HAP-1 (cell line): Measurements from ENCODE around the gene C1QC.
A peak's percentile ranks its signal among the peaks of the same experiment; 100 is the strongest.

ENCODE experiments used
- DNase-seq, 2 experiments: peaks; one replicate each; pipeline ENCODE4 v3.0.0-alpha.2; 2016 to 2020; ENCODE audit warnings: low spot score in 2 of 2
- H3K27me3 ChIP-seq: fragments of 250-450 bp; sonication (Bioruptor Pico); 2 replicates; pipeline ENCODE4 v1.5.1; 2020; ENCODE audit warnings: low read depth, mild to moderate bottlenecking, moderate library complexity
- H3K36me3 ChIP-seq: fragments of 250-450 bp; sonication (Bioruptor Pico); replicated peaks from 2 replicates; pipeline ENCODE4 v1.5.1; 2020; ENCODE audit warnings: mild to moderate bottlenecking
- H3K4me1 ChIP-seq: fragments of 250-450 bp; sonication (Bioruptor Pico); 2 replicates; pipeline ENCODE4 v1.5.1; 2020; ENCODE audit warnings: mild to moderate bottlenecking
- H3K4me3 ChIP-seq: fragments of 250-450 bp; sonication (Bioruptor Pico); 2 replicates; pipeline ENCODE4 v1.5.1; 2020; ENCODE audit warnings: mild to moderate bottlenecking, moderate library complexity
- H3K9me3 ChIP-seq: fragments of 250-450 bp; sonication (Bioruptor Pico); 2 replicates; pipeline ENCODE4 v1.5.1; 2020; ENCODE audit warnings: mild to moderate bottlenecking, moderate library complexity
- in situ Hi-C: fragments of 300-500 bp; cut with MboI; formaldehyde crosslinking; loops from 3 replicates; pipeline ENCODE4 v1.14.3; 2020; ENCODE audit warnings: low sequenced_read_pairs, inconsistent platforms, mixed read lengths

Gene C1QC

DNA sequence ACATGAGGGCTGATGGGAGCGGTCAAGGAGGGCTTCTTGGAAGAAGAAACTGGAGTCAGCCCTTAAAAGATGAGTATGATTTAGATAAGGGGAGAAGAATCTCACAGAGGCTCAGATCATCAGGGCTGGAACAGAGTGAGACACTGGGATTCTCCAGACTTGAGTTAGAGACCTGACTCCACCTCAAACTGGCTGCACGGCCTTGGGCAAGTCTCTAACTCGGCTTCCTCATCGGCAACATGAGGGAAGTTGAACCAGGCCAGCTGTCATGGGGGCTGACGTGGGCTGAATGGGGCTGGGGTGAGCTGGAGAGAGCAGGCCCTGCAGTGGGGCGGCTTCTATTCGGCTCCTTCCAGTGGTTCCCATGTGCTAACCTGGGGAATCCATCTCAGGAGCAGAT lies 2.5 kb downstream of the C1QC start:
- Histone ChIP-seq H3K27me3 (peaks cover 6% of the 10 kb centered on the region), H3K4me3 (no peak overlapping the region), H3K9me3 (no peaks in the 10 kb centered on the region), H3K36me3 (no peaks in the 10 kb centered on the region), H3K4me1 (no peaks in the 10 kb centered on the region)
- in situ Hi-C loops = loop anchor here (5.0 to 10.0 kb wide), 2 partner anchors 229 to 511 kb away; no protein-coding TSS in a partner anchor
- no peak for DNase-seq

DNA sequence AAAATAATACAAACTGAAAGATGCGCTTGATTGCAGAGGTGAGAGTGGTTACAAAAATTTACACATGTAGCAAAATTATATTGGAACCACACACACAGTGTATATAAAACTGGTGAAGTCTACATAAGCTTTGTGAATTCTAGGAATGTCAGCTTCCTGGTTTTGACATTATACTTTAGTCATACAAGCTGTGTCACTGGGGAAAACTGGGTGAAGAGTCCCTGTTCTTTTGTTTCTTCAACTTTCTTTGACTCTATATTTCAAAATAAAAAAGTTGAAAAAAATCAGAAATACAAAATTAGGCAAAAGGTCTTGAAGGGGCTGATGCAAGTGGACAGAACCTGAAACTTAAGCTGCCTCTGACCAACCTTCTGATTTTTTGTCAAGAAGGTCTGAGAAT lies 3.0 kb downstream of the C1QC start:
- Histone ChIP-seq H3K4me3 (no peak overlapping the region), H3K27me3 (peaks cover 6% of the 10 kb centered on the region), H3K36me3 (no peaks in the 10 kb centered on the region), H3K9me3 (no peaks in the 10 kb centered on the region), H3K4me1 (no peaks in the 10 kb centered on the region)
- in situ Hi-C loops = loop anchor here (5.0 to 10.0 kb wide), 2 partner anchors 229 to 512 kb away; no protein-coding TSS in a partner anchor
- no peak for DNase-seq

DNA sequence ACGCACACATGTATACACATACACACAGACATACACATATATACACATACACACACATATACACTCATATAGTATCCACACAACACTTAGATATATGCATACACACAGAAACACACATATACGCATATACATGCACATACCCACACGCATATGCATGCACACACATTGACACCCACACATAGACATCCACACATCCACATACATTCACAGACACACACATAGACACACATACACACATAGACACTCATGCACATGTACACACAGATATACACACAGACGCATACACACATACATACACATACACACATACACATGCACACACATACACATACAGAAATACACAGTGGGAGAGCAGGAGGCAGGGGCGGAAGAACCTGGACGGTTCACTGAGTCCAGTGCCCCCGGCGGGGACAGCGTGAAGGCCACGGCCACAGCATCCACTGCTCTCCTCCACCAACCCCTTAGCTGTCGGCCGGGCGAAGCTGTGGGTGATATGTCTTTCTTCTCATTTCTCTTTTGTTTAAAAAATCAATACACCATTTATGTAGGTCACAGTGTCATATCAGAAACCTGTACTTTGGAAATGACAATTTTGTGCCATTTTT lies 6.8 kb downstream of the C1QC start:
- H3K36me3 ChIP-seq = no peaks in the 10 kb centered on the region
- H3K27me3 ChIP-seq = peaks cover 6% of the 10 kb centered on the region
- no peaks in the 10 kb centered on the region for H3K4me1 ChIP-seq
- no peak for DNase-seq
- in situ Hi-C loops = no loop called here
- H3K9me3 ChIP-seq = no peaks in the 10 kb centered on the region
- no peak overlapping the region for H3K4me3 ChIP-seq

DNA sequence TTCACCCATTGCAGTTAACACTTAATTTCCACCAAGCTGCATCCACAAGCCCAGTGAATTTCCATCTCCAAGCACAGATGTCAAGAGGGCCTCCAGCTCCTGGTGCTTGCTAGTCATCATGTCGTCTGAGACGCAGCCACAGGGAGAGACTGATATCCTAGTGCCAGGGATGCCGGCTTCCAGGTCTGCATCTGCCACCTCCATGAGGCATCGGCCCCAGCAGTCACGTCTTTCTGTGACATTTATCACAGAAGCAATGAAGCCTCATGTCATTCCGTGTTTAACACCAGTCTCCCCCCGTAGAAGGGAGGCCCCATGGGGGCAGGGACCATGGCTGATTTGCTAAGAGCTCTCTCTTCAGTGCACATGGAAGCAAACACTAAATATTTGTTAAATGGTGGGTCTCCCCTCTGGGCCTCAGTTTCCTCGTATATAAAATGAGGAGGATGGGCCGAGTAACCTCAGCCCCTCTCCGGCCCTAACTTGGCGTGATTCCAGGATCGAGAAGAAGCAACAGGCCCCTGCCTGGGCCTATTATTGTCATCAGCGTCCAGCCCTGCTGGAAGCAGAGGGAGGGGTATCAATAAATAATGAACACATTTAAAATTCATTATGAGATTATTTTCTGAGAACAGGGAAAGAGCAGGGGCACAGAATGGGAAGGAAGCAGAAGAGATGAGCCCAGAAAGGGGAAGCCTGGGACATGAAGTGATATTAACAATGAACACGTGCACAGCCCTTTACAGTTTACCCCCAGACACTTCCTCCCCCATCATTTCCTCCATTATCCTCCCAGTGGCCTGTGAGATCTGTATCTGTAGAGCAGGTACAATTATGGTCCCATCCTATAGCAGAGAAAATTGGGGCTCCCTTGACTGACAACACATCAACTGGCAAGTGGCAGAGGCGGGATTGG lies 8.8 kb downstream of the C1QC start:
- DNase-seq = no peak
- Histone ChIP-seq H3K4me3 (no peak overlapping the region), H3K9me3 (no peaks in the 10 kb centered on the region), H3K27me3 (peaks cover 10% of the 10 kb centered on the region), H3K36me3 (no peaks in the 10 kb centered on the region), H3K4me1 (no peaks in the 10 kb centered on the region)
- in situ Hi-C loops = no loop called here

- no peak for DNase-seq
- no peaks in the 10 kb centered on the region for H3K9me3 ChIP-seq
- no peaks in the 10 kb centered on the region for H3K36me3 ChIP-seq
- H3K4me1 ChIP-seq = no peaks in the 10 kb centered on the region
- no peak within 1 kb of the TSS for H3K4me3 ChIP-seq
- in situ Hi-C loops = no loop called here
- peaks cover 13% of the 10 kb centered on the region for H3K27me3 ChIP-seq
Observed at GRCh38 chr1:22652881-22653316, 9.5 kb downstream of the C1QC start, which contains the start of gene C1QB. TSS of gene C1QB (plus strand) at chr1:22653236. CDS start at chr1:22659463, 6,227 bp downstream.

- no peak overlapping the region for H3K4me3 ChIP-seq
- in situ Hi-C loops = no loop called here
- no peaks in the 10 kb centered on the region for H3K9me3 ChIP-seq
- DNase-seq = no peak
- no peaks in the 10 kb centered on the region for H3K36me3 ChIP-seq
- peaks cover 13% of the 10 kb centered on the region for H3K27me3 ChIP-seq
- no peaks in the 10 kb centered on the region for H3K4me1 ChIP-seq
Observed at GRCh38 chr1:22654692-22655091, 11.3 kb downstream of the C1QC start.

DNA sequence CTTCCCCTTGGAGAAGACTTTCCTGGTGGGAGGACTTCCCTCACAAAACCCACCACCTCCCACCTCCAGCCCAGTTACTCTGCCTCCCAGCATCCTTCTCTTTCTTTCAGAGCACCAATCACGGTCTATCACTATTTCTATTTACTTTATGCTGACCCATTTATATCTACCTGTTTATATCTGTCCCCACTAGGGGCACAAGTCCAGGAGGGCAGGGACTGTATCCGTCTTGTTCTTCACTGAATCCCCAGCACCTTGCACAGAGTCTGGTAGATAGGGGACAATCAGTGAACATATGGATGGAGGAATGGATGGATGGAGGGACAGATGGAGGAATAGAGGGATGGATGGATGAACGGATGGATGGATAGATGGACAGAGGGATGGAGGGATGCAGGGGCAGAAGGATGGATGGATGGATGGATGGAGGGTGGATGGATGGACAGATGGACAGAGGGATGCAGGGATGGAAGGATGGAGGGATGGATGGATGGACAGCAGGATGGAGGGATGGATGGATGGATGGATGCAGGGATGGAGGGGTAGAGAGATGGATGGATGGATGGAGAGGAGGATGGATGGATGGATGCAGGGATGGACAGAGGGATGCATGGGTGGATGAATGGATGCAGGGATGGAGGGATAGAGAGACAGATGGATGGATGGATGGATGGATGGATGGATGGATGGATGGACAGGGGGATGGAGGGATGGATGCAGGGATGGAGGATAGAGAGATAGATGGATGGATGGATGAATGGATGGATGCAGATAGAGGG lies 15.1 kb downstream of the C1QC start:
- no peak for DNase-seq
- Histone ChIP-seq H3K27me3 (peaks cover 13% of the 10 kb centered on the region), H3K4me1 (no peaks in the 10 kb centered on the region), H3K4me3 (no peak overlapping the region), H3K9me3 (no peaks in the 10 kb centered on the region), H3K36me3 (no peaks in the 10 kb centered on the region)
- in situ Hi-C loops = no loop called here

- Histone ChIP-seq H3K4me3 (no peak overlapping the region), H3K27me3 (peaks cover 13% of the 10 kb centered on the region), H3K9me3 (no peaks in the 10 kb centered on the region), H3K36me3 (no peaks in the 10 kb centered on the region), H3K4me1 (no peaks in the 10 kb centered on the region)
- in situ Hi-C loops = loop anchor here (10.0 kb wide), 1 partner anchor 264 kb away; no protein-coding TSS in a partner anchor
- DNase-seq = no peak
Observed at GRCh38 chr1:22660716-22661241, 17.3 kb downstream of the C1QC start.

DNA sequence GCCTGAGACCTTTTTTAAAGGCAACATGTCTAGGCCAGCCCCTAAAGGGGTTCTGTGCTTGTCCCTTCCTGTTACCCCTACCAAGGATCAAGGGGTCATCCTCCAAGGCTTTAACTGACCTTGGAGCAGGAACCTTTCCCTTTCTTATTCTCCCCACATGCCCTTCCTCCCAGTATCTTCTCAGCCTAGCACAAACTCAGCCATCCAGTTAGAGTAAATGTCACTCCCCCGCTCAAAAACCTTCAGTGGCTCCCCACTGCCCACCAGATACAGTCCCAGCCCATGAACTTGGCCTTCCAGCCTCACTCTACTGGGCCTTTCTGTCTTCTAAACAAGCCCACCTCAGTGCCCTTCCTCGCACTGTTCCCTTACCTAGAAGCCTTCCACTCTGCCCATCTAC lies 18.4 kb downstream of the C1QC start:
- in situ Hi-C loops = loop anchor here (10.0 kb wide), 1 partner anchor 263 kb away; no protein-coding TSS in a partner anchor
- H3K36me3 ChIP-seq = no peaks in the 10 kb centered on the region

GRCh38 chr1:22662318-22662717 lies 18.9 kb downstream of the C1QC start:
- no peaks in the 10 kb centered on the region for H3K36me3 ChIP-seq
- peak; percentile 8 to 53 for DNase-seq
- in situ Hi-C loops = loop anchor here (10.0 kb wide), 1 partner anchor 262 kb away; no protein-coding TSS in a partner anchor
- no peaks in the 10 kb centered on the region for H3K4me1 ChIP-seq
- peaks cover 3% of the 10 kb centered on the region for H3K27me3 ChIP-seq
- no peak overlapping the region for H3K4me3 ChIP-seq
- no peaks in the 10 kb centered on the region for H3K9me3 ChIP-seq

More for the DNA sequence above, 18.4 kb downstream of the C1QC start:
- Histone ChIP-seq H3K27me3 (peaks cover 5% of the 10 kb centered on the region), H3K4me1 (no peaks in the 10 kb centered on the region), H3K9me3 (no peaks in the 10 kb centered on the region), H3K4me3 (no peak overlapping the region)
- no peak for DNase-seq

DNA sequence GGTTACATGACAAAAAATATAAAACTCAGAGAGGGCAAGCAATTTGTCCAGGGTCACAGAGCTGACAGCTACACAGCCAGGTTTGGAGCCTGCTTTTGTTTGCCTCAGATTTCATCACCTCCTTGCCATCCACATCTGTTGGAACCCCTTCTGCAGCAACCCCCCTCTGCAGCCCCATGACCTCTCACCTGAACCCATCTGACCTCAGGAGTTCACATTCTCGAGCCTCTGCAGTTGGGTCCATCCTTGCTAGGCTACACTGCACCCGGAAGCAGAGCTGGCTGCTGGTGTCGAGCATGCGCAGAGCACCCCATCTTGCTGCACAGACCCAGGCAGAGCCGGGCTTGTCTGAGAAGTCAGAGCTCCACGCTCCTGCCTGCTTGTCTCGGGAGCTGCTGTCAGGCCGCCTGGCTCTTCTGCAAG lies 19.6 kb downstream of the C1QC start:
- no peak for DNase-seq
- in situ Hi-C loops = loop anchor here (10.0 kb wide), 1 partner anchor 262 kb away; no protein-coding TSS in a partner anchor

GRCh38 chr1:22665752-22666151 lies 22.3 kb downstream of the C1QC start:
- H3K4me3 ChIP-seq = no peak overlapping the region
- in situ Hi-C loops = loop anchor here (10.0 kb wide), 1 partner anchor 259 kb away; no protein-coding TSS in a partner anchor
- H3K9me3 ChIP-seq = no peaks in the 10 kb centered on the region; the same call in 1 of the 2 replicates
- H3K36me3 ChIP-seq = no peaks in the 10 kb centered on the region
- DNase-seq = peak in 1 of 2 experiments; percentile 55
- peaks cover 20% of the 10 kb centered on the region; the same call in 1 of the 2 replicates for H3K27me3 ChIP-seq
- no peaks in the 10 kb centered on the region for H3K4me1 ChIP-seq

More for the DNA sequence above, 19.6 kb downstream of the C1QC start:
- Histone ChIP-seq H3K4me1 (no peaks in the 10 kb centered on the region), H3K36me3 (no peaks in the 10 kb centered on the region), H3K27me3 (peaks cover 6% of the 10 kb centered on the region; the same call in 1 of the 2 replicates), H3K9me3 (no peaks in the 10 kb centered on the region), H3K4me3 (no peak overlapping the region)

- in situ Hi-C loops = loop anchor here (10.0 kb wide), 1 partner anchor 258 kb away; no protein-coding TSS in a partner anchor
- DNase-seq = no peak
Observed at GRCh38 chr1:22666412-22666811, 23.0 kb downstream of the C1QC start.

More at GRCh38 chr1:22666412-22666811, 23.0 kb downstream of the C1QC start:
- H3K4me3 ChIP-seq = no peak overlapping the region
- no peaks in the 10 kb centered on the region for H3K36me3 ChIP-seq
- no peaks in the 10 kb centered on the region for H3K4me1 ChIP-seq
- no peaks in the 10 kb centered on the region; the same call in 1 of the 2 replicates for H3K9me3 ChIP-seq
- peaks cover 20% of the 10 kb centered on the region; the same call in 1 of the 2 replicates for H3K27me3 ChIP-seq
